Suppressor macrophage treated with lipopolysaccharide for 4 hours (primary cell): ENCODE results near the gene CHN1.

ENCODE experiments used
- DNase-seq: peaks from one replicate; pipeline ENCODE4 v3.0.0-alpha.2; 2020

CHN1 gene

DNA sequence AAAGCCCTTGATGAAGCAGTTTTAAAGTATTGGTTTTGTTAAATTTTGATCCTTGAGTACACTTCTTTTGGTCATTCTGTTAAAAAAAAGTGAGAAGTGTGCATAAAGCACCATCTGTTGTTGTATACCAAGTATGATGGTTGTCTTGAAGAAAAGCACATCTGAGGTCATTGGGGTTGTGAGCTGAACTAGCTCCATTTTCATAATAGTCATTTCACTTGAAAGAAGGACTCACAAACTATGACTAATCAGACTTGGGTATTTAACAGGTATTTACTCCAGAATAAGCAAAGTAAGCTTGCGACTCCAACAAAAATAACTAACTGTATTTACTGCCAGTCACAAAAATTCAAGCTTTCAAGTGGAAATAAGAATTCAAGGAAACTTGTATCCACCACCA is 35.1 kb downstream of the CHN1 start:
- DNase-seq, result no peak

DNA sequence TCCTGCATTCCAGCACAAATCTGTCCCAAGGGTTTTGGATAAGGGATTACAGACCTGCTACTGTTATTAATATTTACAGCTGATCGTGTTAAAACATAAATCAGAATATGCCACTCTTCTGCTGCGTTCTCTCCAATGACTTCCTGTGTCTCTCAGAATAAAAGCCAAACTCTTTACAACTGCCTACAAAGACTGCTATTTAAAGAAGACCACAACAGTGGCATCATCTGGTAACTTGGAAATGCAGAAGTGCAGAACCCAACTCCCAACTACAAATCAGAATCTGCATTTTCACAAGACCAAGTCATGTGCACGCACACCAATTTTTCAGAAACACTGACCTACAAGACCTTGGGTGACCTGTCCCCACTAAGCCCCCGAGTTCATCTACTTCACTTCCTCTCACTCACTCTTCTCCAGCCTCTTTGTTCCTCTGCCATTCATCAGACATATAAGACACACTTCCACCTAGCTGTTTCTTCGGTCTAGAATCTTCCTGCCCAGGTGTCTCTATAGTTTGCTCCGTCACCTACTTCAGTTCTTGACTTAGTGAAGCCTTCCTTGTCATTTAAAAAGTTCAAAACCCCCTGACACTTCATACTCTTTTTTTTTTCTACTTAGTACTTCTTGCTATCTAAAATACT is 36.0 kb downstream of the CHN1 start:
- peak; percentile 12 for DNase-seq

DNA sequence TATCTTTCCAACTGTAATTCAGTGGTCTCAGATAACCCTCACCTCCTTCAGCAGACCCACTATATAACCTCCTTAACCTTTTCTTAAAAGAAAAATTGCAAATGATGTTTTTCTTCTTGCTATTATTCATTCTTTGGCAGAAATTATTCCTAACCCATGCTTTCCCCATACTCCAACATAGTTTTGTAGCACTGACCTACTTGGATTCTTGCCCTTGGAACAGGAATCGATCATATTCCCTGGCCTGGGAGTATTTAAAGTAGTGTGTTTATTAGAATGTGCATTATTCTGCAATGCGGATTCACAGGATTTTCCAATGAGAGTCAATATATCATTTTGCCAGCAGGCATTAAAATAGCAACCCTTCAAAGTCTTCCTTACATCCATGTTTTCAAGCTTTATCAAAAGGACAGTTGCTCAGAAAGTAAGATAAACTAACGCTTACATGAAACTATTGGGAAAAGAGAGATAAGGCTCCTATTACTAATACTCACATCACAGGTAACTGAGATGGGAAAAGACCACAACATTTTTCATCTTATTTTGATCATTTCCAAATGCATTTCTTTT is 37.4 kb downstream of the CHN1 start:
- no peak for DNase-seq

DNA sequence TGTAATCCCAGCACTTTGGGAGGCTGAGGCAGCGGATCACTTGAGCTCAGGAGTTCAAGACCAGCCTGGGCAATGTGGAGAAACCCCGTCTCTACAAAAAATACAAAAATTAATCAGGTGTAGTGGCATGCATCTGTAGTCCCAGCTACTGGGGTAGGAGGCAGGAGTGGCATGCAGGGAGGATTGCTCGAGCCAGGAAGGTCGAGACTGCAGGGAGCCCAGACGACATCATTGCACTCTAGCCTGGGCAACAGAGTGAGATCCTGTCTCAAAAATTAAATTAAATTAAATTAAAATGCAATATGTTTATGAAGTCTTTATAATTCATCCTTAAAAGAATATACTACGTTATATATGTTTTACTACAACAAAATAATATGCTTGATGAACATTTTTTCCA is 38.1 kb downstream of the CHN1 start:
- DNase-seq, result no peak

DNA sequence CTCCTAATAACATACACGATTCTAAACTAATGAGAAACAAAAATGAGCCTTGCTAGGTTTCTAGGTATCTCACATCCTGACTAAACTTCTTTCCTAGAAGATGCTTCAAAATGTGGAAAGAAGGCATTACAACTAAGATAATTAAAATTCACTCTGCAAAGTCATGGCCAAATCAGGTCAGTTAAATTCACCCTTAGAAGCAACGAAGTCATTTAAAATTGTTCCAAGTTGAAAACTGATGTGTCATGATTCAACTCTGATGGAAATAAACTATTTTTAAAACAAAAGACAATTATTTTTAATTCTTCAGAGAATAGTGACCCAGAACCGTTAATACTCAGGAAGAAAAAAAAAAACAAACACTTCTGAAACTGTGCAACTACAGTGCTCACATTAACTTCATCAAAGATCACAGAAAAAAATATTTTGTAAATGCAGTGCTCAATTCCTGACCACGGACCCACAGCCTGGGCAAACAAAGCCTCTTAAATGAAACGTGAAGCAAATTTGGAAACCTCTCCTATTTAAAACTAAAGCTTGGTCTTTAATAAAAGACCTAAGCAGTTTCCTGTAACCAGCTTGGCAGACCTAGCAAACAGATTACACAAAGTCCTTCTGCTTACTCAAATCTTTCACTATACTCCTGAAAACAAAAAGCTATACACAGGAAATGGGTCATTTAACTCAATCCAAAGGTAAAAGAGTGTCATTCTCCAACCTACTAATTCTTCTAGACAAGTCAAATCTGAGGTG is 39.0 kb downstream of the CHN1 start:
- no peak for DNase-seq

DNA sequence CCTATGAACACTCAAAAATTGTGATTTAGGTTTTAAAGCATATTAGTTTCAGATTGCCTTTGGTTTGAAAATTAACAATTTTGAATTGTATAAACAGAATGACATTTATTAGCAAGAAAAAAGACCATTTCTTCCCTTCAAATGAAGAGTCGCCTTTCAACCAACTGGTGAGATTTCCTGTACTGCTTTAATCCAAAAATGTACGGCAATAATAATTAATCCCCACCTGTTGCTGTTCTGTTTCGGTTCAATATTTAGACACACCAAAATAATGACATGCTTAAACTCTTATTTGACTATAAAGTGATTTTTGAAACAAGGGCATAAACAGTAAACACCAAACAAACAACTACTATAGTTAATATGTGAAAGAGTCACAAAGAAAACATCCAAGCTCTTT is 39.6 kb downstream of the CHN1 start:
- DNase-seq, result no peak

DNA sequence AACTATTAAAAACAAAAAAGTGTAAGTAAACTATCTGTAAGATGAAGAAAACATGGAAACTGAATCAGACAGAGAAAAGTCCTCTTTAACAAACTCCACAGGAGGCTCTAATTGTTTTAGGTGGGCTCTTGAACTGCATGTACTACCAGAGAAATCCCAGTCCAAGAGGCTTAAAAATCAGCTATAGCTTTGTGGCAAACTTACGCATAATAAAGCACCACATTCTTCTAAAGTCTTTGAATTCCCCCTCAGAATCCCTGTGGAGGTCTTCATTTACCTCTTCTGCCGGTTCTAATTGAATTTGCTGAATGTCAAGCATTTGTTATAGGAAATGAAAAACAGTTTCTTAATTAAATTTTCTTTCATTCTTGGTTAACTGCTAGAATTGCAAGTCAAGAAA is 40.8 kb downstream of the CHN1 start:
- no peak for DNase-seq

DNA sequence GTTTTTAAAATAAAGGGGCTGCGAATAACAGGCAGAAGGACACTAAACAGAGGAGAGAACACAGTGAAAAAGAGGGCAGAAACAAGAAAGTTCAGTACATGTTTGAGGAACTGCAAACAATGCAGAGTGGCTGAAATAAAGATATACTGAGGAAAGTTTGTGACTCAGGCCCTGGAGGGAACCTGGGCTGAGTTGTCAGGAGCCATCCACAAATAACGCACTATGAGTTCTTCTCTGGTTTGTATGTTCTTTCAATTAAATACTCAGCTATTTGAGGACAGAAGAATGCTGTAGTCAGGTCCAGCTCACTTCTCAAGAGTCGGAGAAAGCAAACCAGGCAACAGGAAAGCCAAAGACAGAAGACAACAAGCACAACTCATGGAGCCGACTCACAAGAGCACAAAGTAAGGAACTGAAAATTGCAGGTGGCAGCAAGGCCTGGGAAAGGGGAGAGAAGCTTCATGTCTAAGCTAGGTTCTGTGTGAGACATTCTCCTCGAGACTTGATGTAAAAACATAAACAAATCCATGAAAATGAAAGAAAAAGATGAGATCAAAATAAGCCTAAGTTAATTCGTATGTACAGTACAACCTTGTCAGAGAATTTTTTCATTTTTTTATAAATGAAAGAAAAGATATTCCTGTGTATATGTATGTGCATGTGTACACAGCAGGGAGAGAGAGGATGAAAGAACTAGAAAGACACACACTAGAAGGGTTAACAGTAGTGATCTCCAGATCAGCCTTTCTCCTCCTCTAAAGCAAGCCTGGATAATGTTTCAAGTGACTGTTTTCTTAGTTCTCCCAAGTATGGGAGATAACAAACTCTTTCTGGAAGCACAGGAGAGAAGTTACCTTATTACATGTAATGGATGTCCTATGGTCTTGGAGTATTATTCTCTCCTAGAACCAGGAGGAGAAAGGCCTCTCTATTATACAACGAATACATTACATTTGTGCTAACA is 41.5 kb downstream of the CHN1 start:
- DNase-seq, result no peak

DNA sequence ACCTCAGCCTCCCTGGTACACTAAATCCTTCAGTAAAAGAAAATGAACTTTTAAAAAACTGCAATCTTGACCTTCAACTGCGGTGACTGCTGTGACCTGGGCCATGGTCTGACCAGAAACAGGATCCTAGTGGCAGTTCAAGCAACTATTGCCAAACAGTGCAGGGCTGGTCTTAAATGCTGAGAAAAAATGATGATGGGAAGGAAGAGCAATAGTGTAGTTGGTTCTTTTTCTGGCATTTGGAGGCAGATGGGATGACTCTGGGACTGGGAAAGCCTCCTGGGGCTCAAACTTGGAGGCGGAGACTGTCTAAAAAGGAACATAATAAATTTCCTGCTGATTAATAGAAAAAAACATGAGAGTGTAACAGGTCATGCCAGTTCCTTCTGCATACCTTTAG is 45.4 kb downstream of the CHN1 start:
- DNase-seq, result no peak

DNA sequence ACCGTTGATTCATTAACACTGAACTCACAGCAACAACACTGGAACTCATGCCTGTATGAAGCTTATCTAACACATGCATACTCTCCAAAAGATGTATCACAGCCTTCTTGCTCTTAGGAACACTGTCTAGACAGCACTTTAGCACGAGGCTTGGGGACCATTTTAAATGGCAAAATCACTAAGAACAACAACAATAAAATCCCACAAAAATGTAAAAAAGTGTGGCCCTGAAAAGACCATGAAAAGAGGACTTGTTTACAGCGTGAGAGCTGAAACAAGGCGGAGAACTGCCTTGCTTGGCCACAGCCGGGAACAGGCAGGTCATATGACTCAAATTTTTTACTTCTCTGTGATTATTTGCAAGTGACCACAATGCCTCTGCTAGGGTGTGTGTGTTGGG is 48.1 kb downstream of the CHN1 start:
- no peak for DNase-seq

DNA sequence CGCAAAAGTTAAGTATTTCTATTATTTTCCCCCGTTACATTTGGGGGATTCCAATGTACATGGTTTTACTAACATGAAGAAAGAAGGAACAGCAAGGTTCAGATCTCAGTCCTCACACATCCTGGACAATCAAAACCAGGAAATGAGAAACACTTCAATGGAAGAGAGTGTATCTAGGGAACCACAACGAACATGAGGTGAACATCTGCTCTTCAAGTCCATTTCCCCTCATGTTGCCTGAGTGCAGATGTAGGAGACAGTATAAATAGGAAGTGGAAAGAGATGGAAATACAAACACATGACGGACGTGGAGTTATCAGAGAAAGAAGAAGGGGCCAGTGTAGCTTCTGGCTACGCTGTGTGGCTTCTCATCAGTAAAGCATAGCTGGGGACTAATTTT is 52.6 kb downstream of the CHN1 start:
- no peak for DNase-seq

DNA sequence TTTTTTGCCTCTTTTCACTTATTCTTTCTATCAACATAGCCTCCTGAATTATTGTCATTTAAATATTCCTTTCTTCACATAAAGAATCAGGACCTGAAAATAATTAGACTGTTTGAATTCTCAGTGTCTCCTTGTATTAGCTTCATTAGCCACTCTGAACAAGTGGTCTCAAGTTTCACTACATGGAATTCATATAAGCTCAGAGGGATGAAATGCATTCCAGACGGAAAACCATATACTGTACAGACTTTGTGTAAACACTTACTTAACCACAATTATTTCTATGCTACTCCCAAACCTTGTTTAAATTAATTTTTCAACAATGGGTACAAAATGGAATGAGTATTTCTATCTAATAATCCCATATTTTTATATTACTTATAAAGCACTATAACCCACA is 53.4 kb downstream of the CHN1 start:
- no peak for DNase-seq

DNA sequence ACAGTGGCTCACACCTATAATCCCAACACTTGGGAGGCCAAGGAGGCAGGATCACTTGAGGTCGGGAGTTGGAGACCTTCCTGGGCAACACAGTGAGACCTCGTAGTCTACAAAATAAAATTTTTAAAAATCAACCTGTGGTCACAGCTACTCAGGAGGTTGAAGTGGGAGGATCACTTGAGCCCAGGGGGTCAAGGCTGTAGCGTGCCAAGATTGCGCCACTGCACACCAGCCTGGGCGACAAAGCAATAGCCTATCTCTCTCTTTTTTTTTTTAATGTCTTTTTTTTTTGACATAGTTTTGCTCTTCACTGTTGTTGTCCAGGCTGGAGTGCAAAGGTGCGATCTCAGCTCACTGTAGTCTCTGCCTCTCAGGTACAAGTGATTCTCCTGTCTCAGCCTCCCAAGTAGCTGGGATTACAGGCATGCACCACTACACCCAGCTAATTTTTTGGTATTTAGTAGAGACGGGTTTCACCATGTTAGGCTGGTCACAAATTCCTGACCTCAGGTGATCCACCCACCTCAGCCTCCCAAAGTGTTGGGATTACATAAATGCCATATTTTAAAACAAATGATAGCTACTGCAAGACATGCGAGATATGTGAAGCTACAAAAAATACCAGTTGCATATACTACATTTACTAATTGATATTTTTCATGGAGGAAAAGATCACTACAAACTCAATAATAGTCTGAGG is 55.0 kb downstream of the CHN1 start:
- DNase-seq, result no peak

DNA sequence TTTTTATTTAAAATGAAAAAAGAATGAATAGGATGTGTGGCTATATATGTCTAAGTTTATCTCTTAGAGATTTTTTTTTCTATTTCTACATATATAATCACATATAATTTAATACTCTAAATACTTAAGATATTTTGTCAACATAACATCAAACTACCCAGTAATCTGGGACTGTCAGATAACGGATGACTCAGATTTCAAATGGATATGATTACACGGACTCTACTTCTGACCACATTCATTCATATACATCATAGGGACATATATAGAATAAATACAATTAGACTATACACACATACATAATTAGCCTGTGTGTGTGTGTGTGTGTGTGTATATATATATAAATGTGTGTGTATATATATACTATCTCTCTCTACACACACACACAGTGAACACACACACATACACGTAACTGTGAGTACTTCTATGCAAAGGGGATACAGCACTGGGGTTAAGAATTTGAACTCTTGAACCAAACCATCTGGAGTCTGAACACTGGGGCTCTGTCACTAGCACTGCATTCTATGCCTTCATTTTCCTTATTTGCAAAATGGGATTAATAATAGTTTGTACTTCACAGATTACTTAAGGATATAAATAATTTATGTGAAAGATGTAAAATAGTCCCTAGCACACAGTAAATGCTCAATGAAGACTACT is 59.5 kb downstream of the CHN1 start:
- no peak for DNase-seq

DNA sequence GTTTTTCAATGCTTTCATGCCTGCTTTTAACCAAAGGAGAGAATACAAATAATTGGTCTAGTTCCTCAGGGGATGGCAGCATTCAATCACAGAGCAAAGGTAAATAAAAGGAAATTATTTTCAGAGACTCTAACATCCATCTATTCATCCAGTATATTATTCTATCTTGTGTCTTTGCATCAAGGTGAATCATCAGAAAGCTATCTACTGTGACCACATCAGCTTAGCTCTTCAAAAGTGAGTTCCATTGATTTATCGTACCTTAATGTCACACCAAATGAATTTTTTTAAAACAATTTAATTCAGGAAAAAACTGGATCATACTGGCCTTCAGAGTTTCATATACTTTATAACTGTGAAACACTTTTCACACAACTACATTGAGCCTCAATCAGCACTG is 66.1 kb downstream of the CHN1 start:
- no peak for DNase-seq

DNA sequence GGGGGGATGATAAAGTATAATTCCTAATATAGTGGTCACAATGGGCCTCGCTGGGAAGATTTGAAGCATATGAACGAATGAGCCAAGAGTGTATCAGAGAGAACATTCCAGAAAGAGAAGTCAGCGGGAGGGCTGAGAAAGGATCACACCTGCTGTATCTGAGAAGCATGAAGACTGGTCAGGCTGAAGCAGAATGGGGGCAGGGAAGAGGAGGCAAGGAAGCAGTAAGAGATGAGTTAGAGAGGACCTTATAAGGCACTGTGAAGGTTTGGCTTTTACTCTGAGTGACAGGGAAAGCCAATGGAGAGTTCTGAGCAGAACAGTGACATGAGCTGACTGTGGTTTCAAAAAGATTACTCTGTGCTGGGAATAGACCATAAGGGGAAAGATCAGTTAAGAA is 73.5 kb downstream of the CHN1 start:
- no peak for DNase-seq

DNA sequence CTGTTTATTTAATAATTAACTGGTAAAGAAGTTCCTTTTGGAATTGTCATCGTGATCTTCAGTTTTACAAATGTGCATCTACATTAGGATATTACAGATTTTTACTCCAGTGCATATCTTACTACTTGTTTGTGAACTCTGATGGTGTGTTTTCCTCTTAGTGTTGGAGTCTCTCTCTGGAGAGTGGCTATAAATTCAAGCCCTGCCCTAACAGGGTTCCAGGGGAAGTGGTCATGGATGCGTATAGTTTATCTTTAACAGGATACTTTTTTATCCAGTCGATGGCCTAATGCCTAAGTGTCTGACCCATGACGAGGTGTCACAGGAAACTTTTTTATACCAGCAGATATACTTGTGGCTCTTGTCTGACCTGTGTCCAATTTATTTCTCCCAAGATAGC is 75.4 kb downstream of the CHN1 start:
- DNase-seq, result no peak

DNA sequence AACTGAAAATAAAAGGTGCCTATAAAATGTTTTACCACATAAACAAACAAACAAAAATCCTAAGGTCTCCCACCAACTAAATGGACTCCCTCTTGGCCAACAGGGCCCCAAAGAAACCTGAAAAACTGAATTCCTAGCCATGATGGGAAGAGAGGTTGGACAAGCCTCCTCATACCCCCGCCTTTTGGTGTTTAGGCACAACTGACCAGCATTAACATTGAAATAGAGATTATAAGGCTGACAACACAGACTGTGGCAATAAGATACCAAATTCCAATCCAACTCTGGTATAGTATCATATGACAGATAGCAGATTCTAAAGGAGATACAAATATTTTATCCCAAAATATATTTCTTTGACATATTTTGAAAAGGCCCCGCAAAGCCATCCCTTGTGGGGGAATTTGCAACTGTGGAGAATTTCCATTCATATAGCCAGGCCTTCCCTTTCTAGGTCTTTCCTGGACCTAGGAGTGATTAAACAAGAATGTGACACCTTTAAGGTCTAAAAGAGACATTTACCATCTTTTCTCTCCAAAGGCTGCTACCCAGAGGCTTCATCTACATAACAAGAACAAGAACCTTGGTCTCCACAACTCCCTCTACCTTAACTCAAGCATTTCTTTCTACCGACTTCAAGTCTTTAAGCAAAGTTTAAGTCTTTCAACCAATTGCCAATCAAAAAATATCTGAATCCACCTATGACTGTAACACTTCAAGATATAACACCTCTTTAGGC is 80.0 kb downstream of the CHN1 start:
- DNase-seq, result no peak

DNA sequence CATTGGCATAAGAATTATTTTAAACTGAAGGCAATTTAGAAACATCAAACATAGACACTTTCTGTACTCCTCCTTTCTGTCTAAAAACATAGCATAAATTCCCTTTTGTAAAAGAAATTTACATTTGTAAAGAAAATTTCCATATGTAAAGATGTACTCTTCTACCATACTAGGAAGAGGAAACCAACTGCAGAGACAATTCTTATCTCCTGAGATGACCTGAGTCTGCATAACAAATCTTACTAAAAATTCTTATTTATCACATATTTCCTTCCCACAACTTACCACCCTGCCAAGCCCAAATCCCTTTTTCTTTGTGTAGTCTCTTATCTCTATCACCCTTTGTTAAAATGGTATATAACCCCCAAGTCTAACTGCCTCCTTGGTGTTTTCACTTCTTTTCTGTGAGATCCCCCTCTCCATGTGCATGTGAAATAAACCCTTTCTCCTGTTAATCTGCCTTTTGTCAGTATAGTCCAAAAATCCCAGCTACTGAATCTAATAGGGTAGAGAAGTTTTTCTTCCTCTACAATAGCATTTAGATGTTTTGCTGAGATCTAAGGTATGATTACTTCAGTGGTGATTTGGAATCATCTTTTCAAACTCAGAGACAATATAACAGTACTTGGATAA is 81.0 kb downstream of the CHN1 start:
- DNase-seq, result no peak

DNA sequence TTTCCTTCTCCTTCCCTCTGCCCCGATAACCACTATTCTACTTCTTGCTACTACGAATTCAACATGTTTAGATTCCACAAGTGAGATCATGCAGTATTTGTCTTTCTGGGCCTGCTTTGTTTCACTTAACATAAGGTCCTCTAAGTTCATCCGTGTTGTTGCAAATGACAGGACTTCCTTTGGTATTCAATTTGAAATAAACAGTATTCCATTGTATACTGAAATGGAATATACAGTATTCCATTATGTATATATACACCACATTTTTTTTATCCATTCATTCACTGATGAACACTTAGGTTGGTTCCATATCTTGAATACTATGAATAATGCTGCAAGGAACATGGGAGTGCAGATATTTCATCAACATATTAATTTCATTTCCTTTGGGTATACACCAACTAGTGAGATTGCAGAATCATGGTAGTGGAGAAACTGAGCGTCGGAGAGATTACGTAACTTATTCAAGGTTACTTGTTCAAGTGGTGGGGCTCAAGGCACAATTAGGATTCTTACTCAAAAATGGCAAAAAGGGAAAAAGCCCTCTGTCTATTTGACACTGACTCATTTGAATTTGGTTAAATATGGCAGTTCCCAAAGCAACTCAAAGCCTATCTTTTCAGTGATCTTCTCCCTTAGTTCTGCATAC is 85.1 kb downstream of the CHN1 start:
- no peak for DNase-seq
